Thoracic aorta (tissue), 2 donors: ENCODE data around the gene SLC14A1. TPM values are rescaled to one million over a fixed set of nuclear protein-coding genes. Genes with fewer than 3 reads are reported as not detected.

ENCODE experiments used
- ATAC-seq: fragments of 150-250 bp; one replicate; pipeline ENCODE4 v1.8.0; 2017; ENCODE audit warnings: low read depth; ENCODE audit not compliant: insufficient number of reproducible peaks, low FRiP score
- DNase-seq: peaks from one replicate; pipeline ENCODE4 v3.0.0-alpha.2; 2020; ENCODE audit warnings: low spot score
- H3K27ac ChIP-seq, 2 donors: fragments of 200-600 bp; sonication (generic); 1 replicate in 1 of 2; 2 replicates in 1 of 2; pipeline ENCODE4 v1.5.1; 2016; ENCODE audit warnings: mild to moderate bottlenecking in 2 of 2, moderate library complexity in 2 of 2
- H3K27me3 ChIP-seq: fragments of 200-600 bp; sonication (generic); replicated peaks from 2 replicates; pipeline ENCODE4 v1.6.0; 2016; ENCODE audit warnings: mild to moderate bottlenecking; ENCODE audit not compliant: insufficient read depth
- H3K36me3 ChIP-seq: fragments of 200-600 bp; sonication (generic); one replicate; pipeline ENCODE4 v1.5.1; 2016
- H3K4me1 ChIP-seq, 2 donors: fragments of 200-600 bp; sonication (generic); 1 replicate in 1 of 2; 2 replicates in 1 of 2; pipeline versions ENCODE4 v1.5.1 to v1.6.0; 2016; ENCODE audit warnings: low read depth in 2 of 2, mild to moderate bottlenecking in 1 of 2; ENCODE audit not compliant: control insufficient read depth in 1 of 2
- H3K4me3 ChIP-seq: fragments of 200-600 bp; sonication (generic); 2 replicates; pipeline ENCODE4 v1.5.1; 2016; ENCODE audit warnings: mild to moderate bottlenecking
- H3K9me3 ChIP-seq: fragments of 200-600 bp; sonication (generic); 2 replicates; pipeline ENCODE4 v1.5.1; 2016
- CTCF ChIP-seq: fragments of 200-600 bp; sonication (generic); IDR thresholded peaks from one replicate; pipeline ENCODE4 v1.5.1; 2019; ENCODE audit warnings: antibody characterized with exemption
- total RNA-seq, 2 donors: library from RNA; depleted of rRNA; stranded (reverse); fragments of >200 nt; gene quantifications; one replicate each; pipeline versions ENCODE4 v1.1.0 to v1.2.3, GENCODE V29; 2016

Gene SLC14A1
- total RNA-seq, 2 donors from 2014 or later, result 76.3 to 86.2 TPM

DNA sequence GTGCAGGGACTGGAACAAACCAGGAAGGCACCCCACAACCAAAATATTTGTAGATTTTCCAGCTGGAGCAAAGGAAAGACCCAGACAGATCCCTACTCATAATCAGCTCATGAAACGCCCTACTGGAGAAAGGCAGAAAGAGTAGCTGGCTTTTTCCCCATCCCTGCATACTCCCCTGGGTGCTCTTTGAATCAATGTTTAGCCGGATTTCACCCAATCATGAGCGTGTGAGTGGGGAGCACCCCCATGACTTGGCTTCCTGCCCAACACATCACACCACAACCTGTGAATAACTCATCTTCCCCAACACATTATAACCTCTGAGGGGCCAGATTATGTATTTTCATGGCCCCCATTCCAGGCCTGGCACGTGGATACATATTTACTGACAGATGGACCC, 35.1 kb upstream of the SLC14A1 start:
- Histone ChIP-seq H3K4me3 (no peak overlapping the region), H3K27me3 (no peaks in the 10 kb centered on the region), H3K36me3 (no peaks in the 10 kb centered on the region), H3K27ac (no peak overlapping the region), H3K4me1 (no peaks in the 10 kb centered on the region), H3K9me3 (no peaks in the 10 kb centered on the region)
- no peak for TF ChIP-seq CTCF
- ATAC-seq, result no peak
- no peak for DNase-seq

DNA sequence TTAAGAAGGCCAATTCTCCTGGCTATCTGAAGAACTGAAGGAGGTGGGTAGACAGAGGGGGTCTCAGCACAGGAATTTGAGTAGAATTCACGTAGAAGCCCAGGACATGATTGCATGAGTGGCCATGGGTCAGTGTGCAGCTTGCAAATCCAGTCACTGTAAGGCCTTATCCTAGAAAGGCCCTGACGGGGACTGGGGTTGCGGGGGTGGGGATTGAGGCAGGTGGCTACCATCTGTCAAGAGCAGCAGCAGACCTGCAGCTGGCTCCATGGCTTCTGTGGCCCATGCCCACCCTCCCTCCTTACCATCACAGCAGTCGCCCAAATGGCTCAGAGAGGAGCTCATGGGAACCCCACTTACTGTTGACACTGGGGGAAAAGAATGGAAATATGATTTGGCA, 34.6 kb upstream of the SLC14A1 start:
- no peaks in the 10 kb centered on the region for H3K4me1 ChIP-seq
- TF ChIP-seq CTCF, result no peak
- no peaks in the 10 kb centered on the region for H3K9me3 ChIP-seq
- no peaks in the 10 kb centered on the region for H3K27me3 ChIP-seq
- no peaks in the 10 kb centered on the region for H3K36me3 ChIP-seq
- H3K4me3 ChIP-seq, result no peak overlapping the region
- ATAC-seq (no peak), DNase-seq (no peak)
- H3K27ac ChIP-seq, result no peak overlapping the region

GRCh38 chr18:45690975-45691815, 32.8 kb upstream of the SLC14A1 start:
- H3K4me3 ChIP-seq, result no peak overlapping the region
- H3K27ac ChIP-seq, result no peak overlapping the region
- H3K27me3 ChIP-seq, result no peaks in the 10 kb centered on the region
- H3K4me1 ChIP-seq, result no peaks in the 10 kb centered on the region
- H3K36me3 ChIP-seq, result no peaks in the 10 kb centered on the region
- no peaks in the 10 kb centered on the region for H3K9me3 ChIP-seq
- DNase-seq (peak; percentile 34), ATAC-seq (peak; percentile 95)
- peak; percentile 79 for TF ChIP-seq CTCF

- Histone ChIP-seq H3K4me3 (no peak overlapping the region), H3K36me3 (no peaks in the 10 kb centered on the region), H3K4me1 (no peaks in the 10 kb centered on the region), H3K9me3 (no peaks in the 10 kb centered on the region), H3K27ac (no peak overlapping the region), H3K27me3 (no peaks in the 10 kb centered on the region)
- no peak for TF ChIP-seq CTCF
- DNase-seq, result no peak
- ATAC-seq, result no peak
These were observed 32.2 kb upstream of the SLC14A1 start for GRCh38 chr18:45691816-45692179.

DNA sequence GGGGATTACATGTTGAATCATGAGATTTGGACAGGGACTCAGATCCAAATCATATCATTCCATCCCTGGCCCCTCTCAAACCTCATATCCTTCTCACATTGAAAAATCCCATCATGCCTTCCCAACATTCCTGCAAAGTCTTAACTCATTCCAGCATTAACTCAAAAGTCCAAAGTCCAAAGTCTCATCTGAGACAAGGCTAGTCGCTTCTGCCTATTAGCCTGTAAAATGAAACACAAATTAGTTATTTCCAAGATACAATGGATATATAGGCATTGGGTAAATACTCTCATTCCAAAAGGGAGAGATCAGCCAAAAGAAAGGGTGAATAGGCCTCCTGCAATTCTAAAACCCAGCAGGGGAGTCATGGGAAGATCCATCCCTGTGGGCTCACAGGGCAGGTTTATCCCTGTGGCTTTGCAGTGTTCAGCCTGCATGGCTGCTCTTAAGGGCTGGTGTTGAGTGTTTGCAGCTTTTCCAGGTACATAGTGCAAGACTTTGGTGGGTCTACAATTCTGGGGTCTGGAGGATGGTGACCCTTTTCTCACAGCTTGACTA, 21.2 kb upstream of the SLC14A1 start:
- DNase-seq (no peak), ATAC-seq (no peak)
- H3K36me3 ChIP-seq, result no peaks in the 10 kb centered on the region
- H3K4me3 ChIP-seq, result no peak overlapping the region
- H3K27me3 ChIP-seq, result no peaks in the 10 kb centered on the region
- peaks cover 8% of the 10 kb centered on the region for H3K9me3 ChIP-seq
- H3K4me1 ChIP-seq, result no peaks in the 10 kb centered on the region
- no peak overlapping the region for H3K27ac ChIP-seq
- no peak for TF ChIP-seq CTCF
